NB4 (cell line): Measurements from ENCODE around the gene OCRL.

Experiments
- CTCF ChIP-seq: IDR thresholded peaks from one replicate; pipeline ENCODE4 v1.5.1; 2012; ENCODE audit warnings: low read depth, low read length
- MAX ChIP-seq: IDR thresholded peaks from 2 replicates; pipeline ENCODE4 v1.6.1; 2011; ENCODE audit warnings: low read depth, low read length
- POLR2A ChIP-seq: IDR thresholded peaks from 2 replicates; pipeline ENCODE4 v1.6.1; 2011; ENCODE audit warnings: mild to moderate bottlenecking; ENCODE audit not compliant: insufficient read length; ENCODE audit errors: extremely low read depth

- no peak for TF ChIP-seq POLR2A
- no peak for TF ChIP-seq CTCF
- TF ChIP-seq MAX = no peak
Measured at GRCh38 chrX:129576539-129576938, 36.5 kb downstream of the OCRL start.
